MV-4-11 (cell line): ENCODE results near the gene FAT3.

Source experiments
- DNase-seq: peaks from one replicate; lab custom pipeline; 2025; lab: John Stamatoyannopoulos, UW

Gene FAT3

DNA sequence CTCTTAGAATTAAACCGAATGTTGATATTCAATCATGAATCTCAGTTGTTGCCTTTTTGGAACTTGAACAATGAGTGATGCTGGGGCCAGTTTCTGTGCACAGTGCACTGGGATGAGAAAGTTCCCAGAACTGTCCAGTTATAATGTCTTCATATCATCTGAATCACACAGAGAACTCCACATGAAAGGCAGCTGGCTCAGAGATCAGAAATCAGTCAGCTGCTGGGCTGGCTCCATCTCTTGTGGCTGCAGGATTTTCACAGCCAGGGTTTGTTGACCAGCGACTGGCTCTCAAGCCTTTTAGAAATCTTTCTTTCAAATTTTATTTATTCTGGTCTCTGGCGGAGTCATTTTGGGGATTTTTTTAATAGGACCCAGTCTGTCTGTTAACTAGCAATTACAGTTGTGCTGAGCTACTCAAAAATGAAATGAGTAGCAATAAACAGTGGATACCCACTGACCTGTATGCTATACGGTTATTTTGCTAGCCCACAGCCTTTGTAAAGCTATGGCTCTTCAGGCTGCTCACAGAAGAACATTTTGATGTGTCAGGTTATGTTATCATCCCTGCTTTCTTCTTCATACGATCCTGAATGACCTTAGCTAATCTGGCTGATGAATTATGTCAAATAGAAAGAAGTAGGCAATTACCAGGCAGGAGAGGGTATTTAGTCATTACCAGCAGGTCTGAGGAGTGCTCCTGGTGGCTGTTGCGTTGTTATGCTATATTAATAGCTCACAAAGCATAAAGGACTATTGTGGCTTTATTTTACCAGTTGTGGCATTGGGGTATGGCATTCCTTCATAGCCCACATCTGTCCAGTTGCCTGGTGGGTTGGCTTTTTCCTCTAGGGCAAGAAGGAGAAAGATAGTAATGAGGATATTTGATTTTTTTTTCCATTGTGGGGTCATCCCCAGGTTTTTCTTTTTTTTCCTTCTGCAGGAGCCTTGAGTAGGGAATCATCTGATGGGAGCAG is 3.6 kb downstream of the FAT3 start:
- DNase-seq = no peak

DNA sequence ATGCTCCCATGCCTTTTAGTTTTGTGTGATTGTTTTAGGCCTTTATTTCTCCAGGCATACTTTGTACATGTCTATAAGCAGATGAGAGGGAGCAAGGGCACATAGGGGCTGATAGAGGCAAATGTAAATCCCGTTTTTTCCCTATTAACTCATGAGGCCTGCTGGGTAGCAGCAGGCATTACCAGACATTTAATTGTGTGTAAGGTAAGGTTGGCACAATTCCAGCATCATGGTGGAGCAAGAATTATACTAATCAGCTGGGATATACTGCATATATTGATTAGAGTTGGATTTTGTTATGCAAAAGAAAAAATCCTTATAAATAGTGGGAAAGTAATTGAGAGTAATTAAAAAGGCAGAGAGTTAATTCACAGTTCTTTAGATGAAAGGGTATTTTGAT is 12.2 kb downstream of the FAT3 start:
- no peak for DNase-seq

DNA sequence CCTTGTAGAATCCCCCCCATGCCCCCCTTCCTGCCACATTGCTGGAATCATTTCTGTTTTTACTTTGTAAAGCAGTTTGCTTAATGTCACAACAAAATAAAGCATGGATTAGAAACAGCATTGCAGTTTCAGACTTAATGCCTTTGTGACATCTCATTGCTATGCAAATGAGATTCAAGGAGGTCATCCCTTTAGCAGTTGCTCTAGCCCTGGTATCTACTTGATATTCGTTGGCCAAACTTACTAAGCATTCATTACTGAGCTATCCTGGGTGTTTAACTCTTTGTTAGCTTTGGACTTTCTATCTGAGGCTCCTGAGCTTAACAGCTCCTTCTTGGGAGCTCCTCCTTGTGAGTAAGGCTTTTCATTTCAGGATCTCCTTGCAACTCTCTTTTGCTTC is 16.3 kb downstream of the FAT3 start:
- DNase-seq = no peak

DNA sequence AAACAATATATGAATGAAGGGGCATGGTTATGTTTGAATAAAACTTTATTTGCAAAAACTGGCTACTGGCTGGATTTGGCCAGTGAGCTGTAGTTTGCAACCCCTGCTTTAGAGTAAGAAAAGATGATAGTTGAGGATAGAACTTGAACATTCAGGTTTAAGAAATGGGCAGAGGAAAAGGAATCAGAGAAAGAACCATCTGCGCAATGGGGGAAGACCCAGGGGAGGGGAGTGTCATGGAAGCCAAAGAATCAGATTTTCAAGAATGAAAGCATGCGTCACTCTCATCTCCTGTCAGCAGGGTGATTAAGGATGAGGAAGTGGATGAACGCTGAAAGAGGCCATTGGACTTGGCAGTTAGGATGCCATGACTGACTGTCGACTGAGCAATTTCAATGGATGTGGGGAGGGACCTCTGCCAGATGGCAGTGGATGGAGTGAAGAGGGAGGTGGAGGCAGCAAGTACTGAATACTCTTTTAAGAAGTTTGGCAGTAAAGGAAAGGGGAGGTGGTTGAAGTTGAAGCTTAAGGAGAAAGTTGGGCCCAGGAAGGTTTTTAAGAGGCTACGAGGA is 21.2 kb downstream of the FAT3 start:
- DNase-seq = no peak

DNA sequence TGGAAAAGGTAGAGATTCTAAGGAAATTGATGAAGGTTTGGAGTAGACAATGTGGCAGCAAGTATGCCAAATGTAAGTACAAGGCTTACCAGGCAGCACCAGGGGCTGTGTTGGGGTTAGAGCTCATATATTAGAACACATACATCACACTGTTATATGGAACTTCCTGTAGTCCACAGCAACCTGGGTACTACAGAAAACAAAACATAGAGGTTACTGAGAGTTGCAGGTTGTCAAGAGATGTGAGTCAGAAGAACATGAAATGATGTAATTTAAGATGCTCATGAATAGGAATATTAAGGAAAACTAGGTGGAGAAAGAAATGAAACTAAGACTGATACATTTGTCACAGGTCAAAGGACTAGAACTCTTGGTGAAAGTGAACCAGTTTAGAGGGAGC is 22.0 kb downstream of the FAT3 start:
- no peak for DNase-seq

DNA sequence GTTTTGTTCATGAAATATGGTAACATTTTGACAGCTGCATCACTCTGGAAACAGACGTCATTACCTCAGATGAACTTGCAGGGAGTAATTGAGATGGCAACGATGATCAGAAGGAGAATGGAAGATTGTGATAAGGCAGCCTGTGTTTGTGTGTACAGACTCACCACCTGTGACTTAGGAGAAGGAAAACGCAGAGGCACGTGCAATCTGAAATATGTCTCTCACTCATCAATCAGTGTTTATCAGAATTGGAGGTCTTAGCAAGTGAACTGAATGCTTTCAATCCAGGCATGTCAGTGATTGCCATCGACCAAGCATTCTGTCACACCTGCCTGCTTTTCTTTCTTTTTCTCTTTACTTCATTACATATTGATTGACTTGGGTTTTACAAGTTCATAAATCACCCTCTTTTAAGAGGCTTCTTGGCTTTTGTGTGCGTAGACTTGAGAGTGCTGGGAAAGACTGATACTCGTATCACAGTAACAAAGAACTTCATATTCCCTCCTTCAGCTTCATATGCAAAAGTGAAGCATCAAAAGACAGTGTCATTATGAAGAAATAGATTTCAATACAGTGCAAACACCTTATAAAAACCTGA is 24.6 kb downstream of the FAT3 start:
- no peak for DNase-seq

DNA sequence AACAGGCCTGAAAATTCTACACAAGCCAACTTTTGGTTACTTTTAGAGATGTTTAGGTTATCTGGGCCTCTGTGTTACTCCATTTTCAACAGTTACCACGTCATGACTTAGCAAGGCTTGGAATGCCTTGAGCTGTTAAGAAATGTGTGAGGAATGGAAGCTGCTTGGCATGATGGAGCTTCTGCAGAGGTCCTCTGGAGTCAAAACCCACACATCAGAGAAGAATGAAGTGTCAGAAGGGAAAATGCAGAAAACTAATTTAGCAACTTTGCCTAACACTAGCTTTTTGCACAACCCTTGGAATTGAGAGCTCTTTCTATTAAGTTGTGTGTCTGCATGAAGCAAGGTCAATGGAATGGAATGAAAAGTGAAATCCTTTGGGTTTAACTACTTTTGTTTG is 27.4 kb downstream of the FAT3 start:
- no peak for DNase-seq

DNA sequence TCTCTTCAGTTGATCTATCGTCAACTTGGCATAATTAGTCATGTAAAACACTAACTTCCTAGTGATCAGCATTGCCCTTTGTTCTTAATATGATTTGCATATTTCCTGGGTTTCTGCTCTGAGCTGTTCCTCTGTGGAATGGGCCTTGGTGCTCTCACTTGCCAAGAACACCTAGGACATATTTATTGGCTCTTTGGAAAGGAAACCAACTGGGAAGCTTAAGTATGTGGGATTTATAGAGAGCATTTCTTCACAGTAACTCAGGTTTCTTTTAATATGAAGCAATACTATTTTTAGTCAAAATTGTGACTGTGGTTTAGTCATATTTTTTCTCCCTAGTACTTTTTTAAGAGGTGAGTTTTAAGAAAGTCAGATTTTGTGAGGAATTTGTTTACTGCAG is 28.8 kb downstream of the FAT3 start:
- DNase-seq = no peak

DNA sequence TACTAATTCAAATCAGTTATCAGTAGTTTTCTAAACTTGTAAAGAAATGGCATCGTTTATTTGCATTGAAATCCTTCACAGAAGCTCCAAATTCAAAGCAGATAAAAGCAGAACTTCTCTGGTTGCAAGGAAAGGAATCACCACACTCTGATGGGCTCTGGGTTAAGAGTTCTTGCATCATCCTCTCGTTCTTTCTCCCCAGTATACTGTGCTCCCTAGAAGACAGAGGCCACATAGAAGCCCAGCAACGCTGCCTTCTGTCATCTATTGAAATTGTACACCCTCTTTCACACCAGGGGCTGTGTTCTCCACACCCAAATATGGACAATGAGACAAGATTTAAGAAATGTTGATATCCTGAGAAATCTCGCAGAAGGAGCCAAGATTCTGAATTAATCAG is 29.3 kb downstream of the FAT3 start:
- DNase-seq = no peak

DNA sequence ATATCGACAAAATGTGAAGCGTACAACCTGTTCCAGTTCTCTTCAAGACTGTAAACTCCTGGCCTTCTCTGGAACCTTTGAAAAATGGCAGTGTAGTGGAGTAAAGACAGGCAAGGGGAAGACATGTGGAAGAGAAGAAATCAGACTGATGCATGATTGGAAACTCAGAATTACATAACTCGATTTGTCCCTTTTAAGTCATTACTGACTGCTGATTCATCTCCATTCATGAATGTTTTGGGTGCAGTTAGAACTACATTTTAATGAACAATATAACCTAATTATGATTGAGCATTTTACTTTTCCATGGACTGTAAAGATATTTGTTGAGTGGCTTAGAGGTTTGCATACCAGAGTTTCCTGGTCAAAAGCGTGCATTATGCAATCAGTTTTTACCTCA is 32.9 kb downstream of the FAT3 start:
- DNase-seq = no peak

DNA sequence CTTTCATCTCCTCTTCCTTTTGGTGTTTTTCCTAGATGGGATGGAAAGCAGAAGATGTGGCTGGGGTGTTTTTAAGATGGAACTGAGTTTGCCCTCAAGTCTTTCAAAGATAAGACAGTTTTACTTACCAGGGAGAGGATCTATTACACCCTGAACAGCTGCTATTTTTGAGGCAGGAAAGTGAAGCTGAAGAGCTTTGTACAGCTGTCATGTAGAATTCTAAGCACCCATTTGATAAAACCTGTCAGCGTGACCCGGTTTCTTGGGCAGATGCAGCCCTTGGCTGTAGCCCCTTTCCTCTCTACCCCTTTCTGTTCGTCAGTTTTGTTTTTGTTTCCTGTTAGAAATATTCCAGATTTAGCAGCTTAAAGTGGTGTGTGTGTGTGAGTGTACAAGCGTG is 35.2 kb downstream of the FAT3 start:
- no peak for DNase-seq

DNA sequence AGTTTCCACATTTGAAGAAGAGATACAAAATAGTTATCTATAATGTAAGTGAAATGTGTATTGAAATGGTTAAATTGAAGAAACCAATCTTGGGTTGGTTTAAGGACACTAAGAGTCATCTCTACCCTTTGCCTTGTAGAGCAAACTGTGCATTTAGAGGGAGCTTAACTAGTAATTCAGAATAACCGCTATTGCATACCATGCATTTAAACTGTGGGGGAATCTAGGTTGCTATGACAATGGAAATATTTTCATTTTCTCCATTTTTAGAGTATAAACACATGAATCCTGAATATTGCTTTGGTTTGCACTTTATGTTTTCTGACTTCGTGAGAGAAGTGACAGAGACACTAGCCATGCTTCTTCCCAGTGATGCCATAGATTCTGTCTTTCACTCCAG is 39.7 kb downstream of the FAT3 start:
- no peak for DNase-seq

DNA sequence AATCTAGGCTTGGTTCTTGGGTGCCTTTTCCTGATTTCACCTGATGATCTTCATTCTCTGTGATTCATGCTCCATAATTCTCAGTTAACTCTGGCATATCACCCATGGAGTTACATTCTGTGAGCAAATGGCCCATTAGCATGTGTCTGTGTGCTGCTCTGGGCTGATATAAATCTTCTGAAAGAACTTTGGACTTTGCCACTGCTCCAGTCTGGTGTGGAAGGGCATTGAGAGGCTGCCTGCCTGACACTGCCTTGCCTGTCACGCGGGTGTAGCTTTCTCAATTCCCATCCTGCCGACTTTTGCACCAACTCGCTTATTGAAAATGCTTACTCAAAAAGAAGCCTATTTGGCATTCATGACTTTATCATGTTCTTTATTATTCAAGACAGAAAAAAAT is 42.2 kb downstream of the FAT3 start:
- DNase-seq = no peak

DNA sequence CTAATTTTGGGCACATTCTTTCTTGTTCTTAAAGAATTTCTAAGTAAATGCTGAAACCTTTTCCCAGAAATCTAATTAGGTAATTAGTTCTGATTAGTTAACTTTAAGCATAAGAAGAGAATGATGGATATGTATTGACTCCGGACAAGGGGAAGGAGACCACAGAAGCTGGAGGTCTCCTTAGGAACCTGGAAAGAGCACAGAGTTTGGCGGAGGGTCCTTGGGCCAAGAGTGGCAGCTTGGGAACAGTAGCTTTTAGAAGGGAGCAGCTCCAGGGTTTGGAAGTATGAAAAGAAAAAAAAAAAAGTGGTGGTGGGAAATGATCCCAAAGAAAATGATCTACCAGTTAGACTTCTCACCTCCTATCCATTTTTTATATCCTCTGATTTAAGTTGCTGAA is 42.7 kb downstream of the FAT3 start:
- no peak for DNase-seq

DNA sequence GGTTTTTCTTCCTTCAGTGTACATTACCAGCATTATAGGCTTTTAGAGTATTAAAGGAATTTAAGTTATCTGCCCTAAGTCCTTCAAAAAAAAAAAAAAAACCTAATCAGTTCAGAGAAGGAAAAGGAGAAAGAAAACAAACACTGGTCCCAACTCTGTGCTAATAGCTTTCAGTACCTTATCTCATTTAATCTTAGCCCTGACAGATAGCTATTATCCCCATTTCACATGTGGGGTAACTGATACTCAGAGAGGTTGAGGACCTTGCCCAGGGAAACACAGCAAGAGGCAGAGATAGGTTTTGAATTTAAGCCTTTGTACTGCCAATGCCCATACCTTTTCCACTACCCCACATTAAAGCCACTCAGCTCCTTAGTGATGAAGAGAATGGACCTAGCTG is 43.4 kb downstream of the FAT3 start:
- DNase-seq = no peak

DNA sequence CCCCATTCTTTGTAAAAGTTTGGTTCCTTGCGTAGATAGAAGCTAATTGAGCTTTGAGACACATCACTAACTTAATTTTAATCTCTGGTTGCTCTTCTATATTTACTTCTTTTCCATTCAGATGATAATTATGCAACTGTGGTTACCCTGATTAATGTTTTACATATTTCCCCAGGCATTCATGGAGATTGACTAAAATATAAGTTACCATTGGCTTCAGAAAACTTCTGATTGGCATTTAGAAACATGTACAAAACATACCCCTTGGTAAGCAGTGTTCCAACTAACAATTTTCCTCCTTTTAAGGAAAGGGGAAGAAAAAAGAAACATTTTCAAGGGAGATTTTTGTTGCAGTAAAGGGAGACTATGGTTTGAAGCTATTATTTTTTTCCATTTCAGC is 43.9 kb downstream of the FAT3 start:
- DNase-seq = no peak

DNA sequence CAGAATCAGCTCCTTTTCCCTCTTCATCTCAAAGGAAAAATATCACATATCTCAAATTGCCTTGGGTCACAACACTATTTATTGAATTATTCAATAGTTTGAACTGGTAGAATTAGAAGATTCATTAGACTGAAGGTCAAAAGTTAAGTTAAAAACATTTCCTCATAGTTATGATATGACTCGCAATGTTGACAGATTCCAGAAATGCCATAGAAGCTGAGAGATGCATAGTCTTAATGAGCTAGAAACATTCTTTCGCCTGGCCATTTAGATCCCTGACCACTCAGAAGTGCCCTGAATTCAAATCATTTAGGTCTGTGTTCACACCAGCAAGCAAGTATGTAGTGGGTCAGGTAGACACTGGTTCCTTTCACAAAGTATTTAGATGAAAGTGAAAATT is 44.4 kb downstream of the FAT3 start:
- no peak for DNase-seq

DNA sequence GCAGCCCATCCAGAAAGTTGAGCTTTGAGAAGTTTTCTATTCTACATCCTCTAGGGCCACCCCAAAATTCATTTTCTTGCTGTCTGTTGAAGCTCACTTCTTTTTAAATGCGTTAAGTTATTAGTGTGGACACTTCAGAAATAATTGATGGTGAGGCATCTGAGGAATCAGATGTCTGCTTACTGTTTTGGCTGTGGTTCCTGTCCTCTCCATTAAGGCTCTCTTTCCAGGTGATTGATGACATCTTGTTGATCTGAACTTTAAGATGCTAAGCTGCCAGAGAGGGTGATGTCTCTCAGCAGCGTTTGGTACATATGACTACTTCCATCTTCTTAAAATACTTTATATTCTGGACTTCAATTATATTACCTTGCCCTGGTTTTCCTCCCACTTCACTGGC is 45.2 kb downstream of the FAT3 start:
- no peak for DNase-seq

DNA sequence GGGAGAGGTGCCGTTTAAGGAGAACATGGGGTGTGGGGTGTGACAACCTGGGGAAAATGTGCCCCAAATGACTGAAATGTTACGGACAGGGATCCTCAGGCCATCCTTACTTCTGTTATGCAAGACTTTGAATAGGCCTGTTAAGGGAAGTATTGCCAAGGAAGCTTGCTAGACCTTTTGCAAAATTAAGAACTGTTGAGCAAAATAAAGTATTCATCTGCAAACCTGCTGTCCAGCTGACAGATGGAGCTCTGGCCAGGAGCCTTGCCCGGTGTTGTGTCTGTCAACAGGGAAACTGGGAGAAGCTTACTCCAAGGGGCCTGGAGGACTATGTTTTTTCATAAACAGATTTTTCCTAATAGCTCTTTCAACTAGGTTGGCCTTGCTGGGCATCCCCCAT is 48.0 kb downstream of the FAT3 start:
- no peak for DNase-seq
